ENCODE data around the gene DVL1. TPM values are rescaled to one million over a fixed set of nuclear protein-coding genes. Genes with fewer than 3 reads are reported as not detected.

Gene DVL1
- total RNA-seq, 2 donors from 2014 or later: 66.2 to 101 TPM

DNA sequence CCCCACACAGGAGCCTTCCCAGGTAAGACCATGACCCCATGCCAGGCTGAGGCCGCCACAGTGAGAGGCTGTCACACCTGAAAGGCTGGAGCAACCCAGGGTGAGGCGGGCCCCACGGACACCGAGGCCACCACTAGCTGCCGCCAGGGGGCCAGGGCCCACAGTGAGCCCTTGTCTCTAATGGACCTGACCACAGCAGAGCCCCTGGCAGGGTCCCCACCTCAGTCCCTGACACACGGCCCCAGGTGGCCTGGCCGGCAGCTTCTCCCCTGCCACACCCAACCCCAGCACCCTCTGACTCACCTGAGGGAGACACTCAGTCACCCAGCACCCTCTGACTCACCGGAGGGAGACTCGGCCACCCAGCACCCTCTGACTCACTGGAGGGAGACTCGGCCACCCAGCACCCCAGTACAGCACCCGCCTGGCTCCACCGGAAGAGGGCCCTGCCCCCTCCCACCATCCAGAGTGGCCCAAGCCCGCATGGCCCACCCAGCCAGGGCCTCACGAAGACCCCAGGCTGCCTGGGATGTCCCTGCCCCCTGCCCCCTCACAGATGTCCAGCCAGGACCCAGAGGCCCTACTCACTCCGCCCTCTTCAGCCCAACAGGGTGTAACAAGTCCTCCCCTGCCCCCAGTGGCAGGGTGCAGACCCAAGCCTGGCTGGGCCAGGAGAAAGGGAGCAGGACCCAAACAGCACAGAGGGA, 4.4 kb downstream of the DVL1 start:
- Histone ChIP-seq H3K9me3 (no peaks in the 10 kb centered on the region), H3K4me1 (ENCODE audit: control insufficient read depth in 1 of 2, low read depth in 2 of 2) (peaks cover 21 to 44% of the 10 kb centered on the region in 2 donors), H3K36me3 (peaks cover 5% of the 10 kb centered on the region), H3K4me3 (no peak overlapping the region), H3K27ac (no peak overlapping the region), H3K27me3 (replicated peaks; ENCODE audit: insufficient read depth) (no peaks in the 10 kb centered on the region)
- ATAC-seq (ENCODE audit: insufficient number of reproducible peaks, low FRiP score, low read depth) (no peak), DNase-seq (ENCODE audit: low spot score) (no peak)
- TF ChIP-seq CTCF (IDR thresholded peaks at IDR 0.05): peak; percentile 28

- Histone ChIP-seq H3K27ac (no peak overlapping the region), H3K27me3 (replicated peaks; ENCODE audit: insufficient read depth) (no peaks in the 10 kb centered on the region), H3K9me3 (no peaks in the 10 kb centered on the region), H3K4me1 (ENCODE audit: control insufficient read depth in 1 of 2, low read depth in 2 of 2) (peaks cover 21 to 44% of the 10 kb centered on the region in 2 donors), H3K36me3 (peaks cover 5% of the 10 kb centered on the region), H3K4me3 (no peak overlapping the region)
- ATAC-seq (ENCODE audit: insufficient number of reproducible peaks, low FRiP score, low read depth): no peak
- DNase-seq (ENCODE audit: low spot score): no peak
- no peak for TF ChIP-seq CTCF (IDR thresholded peaks at IDR 0.05)
Measured at GRCh38 chr1:1343811-1344421, 5.3 kb downstream of the DVL1 start.

- DNase-seq (ENCODE audit: low spot score) (no peak), ATAC-seq (ENCODE audit: insufficient number of reproducible peaks, low FRiP score, low read depth) (no peak)
- H3K4me1 ChIP-seq (ENCODE audit: control insufficient read depth in 1 of 2, low read depth in 2 of 2): peaks cover 15 to 33% of the 10 kb centered on the region in 2 donors
- H3K9me3 ChIP-seq: no peaks in the 10 kb centered on the region
- H3K36me3 ChIP-seq: peaks cover 10% of the 10 kb centered on the region
- H3K4me3 ChIP-seq: no peak overlapping the region
- TF ChIP-seq CTCF (IDR thresholded peaks at IDR 0.05): no peak
- no peak overlapping the region for H3K27ac ChIP-seq
- no peaks in the 10 kb centered on the region for H3K27me3 ChIP-seq (replicated peaks; ENCODE audit: insufficient read depth)
Measured at GRCh38 chr1:1342584-1343115, 6.6 kb downstream of the DVL1 start.

DNA sequence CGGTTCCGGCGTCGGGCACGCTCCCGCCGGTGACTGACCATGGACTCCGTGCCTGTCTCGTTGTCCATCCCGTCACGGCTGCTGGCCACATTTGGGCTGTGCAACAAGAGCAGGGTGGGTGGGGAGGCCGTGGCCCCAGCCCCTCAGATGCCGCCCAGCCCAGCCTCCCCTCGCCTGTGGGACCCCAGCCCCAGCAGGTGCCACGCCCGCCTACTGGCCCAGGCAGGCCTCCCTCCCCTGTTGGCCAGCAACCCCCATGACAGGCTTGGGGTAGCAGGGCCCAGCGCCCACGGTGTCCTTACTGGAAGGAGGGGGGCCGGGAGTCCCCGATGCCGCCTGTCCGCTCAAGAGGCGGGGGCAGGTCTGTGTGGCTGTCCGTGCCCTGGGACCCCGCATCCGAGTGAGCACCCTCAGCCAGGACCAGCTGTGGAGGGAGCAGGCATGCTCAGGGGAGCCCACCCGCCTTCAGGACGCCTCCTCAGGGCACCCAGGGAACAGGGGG, 7.1 kb downstream of the DVL1 start:
- DNase-seq (ENCODE audit: low spot score) (no peak), ATAC-seq (ENCODE audit: insufficient number of reproducible peaks, low FRiP score, low read depth) (no peak)
- peaks cover 10% of the 10 kb centered on the region for H3K36me3 ChIP-seq
- H3K4me1 ChIP-seq (ENCODE audit: control insufficient read depth in 1 of 2, low read depth in 2 of 2): peaks cover 10 to 27% of the 10 kb centered on the region in 2 donors
- no peak overlapping the region for H3K27ac ChIP-seq
- H3K9me3 ChIP-seq: no peaks in the 10 kb centered on the region
- no peak overlapping the region for H3K4me3 ChIP-seq
- TF ChIP-seq CTCF (IDR thresholded peaks at IDR 0.05): no peak
- H3K27me3 ChIP-seq (replicated peaks; ENCODE audit: insufficient read depth): no peaks in the 10 kb centered on the region

DNA sequence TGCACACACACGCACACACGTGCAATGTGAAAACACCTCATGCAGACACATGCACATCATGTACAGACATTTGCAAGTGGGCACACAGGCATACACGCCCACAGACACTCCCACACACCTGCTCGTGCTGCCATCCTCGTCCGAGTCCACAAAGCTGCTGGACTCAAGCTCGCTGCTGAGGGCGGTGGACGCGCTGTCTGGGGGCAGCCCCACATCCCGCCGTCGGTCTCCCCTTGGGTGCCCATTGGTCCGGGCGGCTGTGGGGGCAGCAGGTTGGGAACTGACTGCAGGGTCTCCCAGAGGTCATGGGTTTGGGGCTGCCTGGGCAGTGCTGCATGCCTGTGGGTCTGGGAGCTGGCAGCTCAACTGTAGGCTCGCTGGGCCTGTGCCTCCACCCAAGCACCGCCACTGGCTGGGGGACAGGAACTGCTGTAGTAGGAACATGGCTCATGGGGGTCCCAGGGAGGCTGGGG, 7.6 kb downstream of the DVL1 start:
- Histone ChIP-seq H3K4me3 (no peak overlapping the region), H3K27ac (no peak overlapping the region), H3K4me1 (ENCODE audit: control insufficient read depth in 1 of 2, low read depth in 2 of 2) (peaks cover 9 to 22% of the 10 kb centered on the region in 2 donors), H3K9me3 (no peaks in the 10 kb centered on the region), H3K27me3 (replicated peaks; ENCODE audit: insufficient read depth) (no peaks in the 10 kb centered on the region), H3K36me3 (peaks cover 10% of the 10 kb centered on the region)
- DNase-seq (ENCODE audit: low spot score) (no peak), ATAC-seq (ENCODE audit: insufficient number of reproducible peaks, low FRiP score, low read depth) (no peak)
- TF ChIP-seq CTCF (IDR thresholded peaks at IDR 0.05): no peak
